Stimulated activated memory B cell treated with anti-CD40 and anti-IgM and Interleukin-4, amounts not matched to agents 10 μg/mL and 1 μg/mL and 100 μg/mL, for 72 hours (primary cell): ENCODE measurements around the gene USP5.

Source experiments
- ATAC-seq: fragments of 150-1000 bp; cut with Tn5 transposase; 2 replicates; pipeline ENCODE4 v1.10.0; 2021
- H3K27ac Mint-ChIP-seq: one replicate; pipeline ENCODE4 v1.8.0; 2022; ENCODE audit warnings: mild to moderate bottlenecking, mixed read lengths
- H3K27me3 Mint-ChIP-seq: one replicate; pipeline ENCODE4 v1.8.0; 2022; ENCODE audit warnings: mixed read lengths
- H3K36me3 Mint-ChIP-seq: one replicate; pipeline ENCODE4 v1.8.0; 2022; ENCODE audit warnings: mixed read lengths
- H3K4me1 Mint-ChIP-seq: one replicate; pipeline ENCODE4 v1.8.0; 2022; ENCODE audit warnings: mixed read lengths
- H3K4me3 Mint-ChIP-seq: one replicate; pipeline ENCODE4 v1.8.0; 2022; ENCODE audit warnings: mild to moderate bottlenecking, moderate library complexity, mixed read lengths
- H3K9me3 Mint-ChIP-seq: one replicate; pipeline ENCODE4 v1.8.0; 2022; ENCODE audit warnings: mixed read lengths

USP5 gene

GRCh38 chr12:6831450-6831995 is 20.4 kb upstream of the USP5 start:
- no peak overlapping the region for H3K27ac Mint-ChIP-seq
- peaks cover 56% of the 10 kb centered on the region for H3K27me3 Mint-ChIP-seq
- no peaks in the 10 kb centered on the region for H3K36me3 Mint-ChIP-seq
- no peak overlapping the region for H3K4me3 Mint-ChIP-seq
- no peaks in the 10 kb centered on the region for H3K9me3 Mint-ChIP-seq
- ATAC-seq, result no peak
- H3K4me1 Mint-ChIP-seq, result peaks cover 34% of the 10 kb centered on the region

- H3K36me3 Mint-ChIP-seq, result no peaks in the 10 kb centered on the region
- H3K27ac Mint-ChIP-seq, result no peak overlapping the region
- H3K4me3 Mint-ChIP-seq, result no peak overlapping the region
- peaks cover 32% of the 10 kb centered on the region for H3K4me1 Mint-ChIP-seq
- H3K9me3 Mint-ChIP-seq, result no peaks in the 10 kb centered on the region
- ATAC-seq, result no peak
- peaks cover 50% of the 10 kb centered on the region for H3K27me3 Mint-ChIP-seq
Observed at GRCh38 chr12:6832125-6832524, 19.8 kb upstream of the USP5 start.

GRCh38 chr12:6833189-6833890 is 18.6 kb upstream of the USP5 start:
- no peaks in the 10 kb centered on the region for H3K9me3 Mint-ChIP-seq
- peaks cover 21% of the 10 kb centered on the region for H3K4me1 Mint-ChIP-seq
- H3K27ac Mint-ChIP-seq, result no peak overlapping the region
- H3K36me3 Mint-ChIP-seq, result no peaks in the 10 kb centered on the region
- ATAC-seq, result no peak
- peaks cover 38% of the 10 kb centered on the region for H3K27me3 Mint-ChIP-seq
- H3K4me3 Mint-ChIP-seq, result no peak overlapping the region

- Mint-ChIP-seq H3K4me3 (no peak overlapping the region), H3K4me1 (peaks cover 21% of the 10 kb centered on the region), H3K36me3 (no peaks in the 10 kb centered on the region), H3K27me3 (peaks cover 30% of the 10 kb centered on the region), H3K27ac (no peak overlapping the region), H3K9me3 (no peaks in the 10 kb centered on the region)
- ATAC-seq, result no peak
Observed at GRCh38 chr12:6834254-6834653, 17.7 kb upstream of the USP5 start.

GRCh38 chr12:6834873-6835272 is 17.1 kb upstream of the USP5 start:
- Mint-ChIP-seq H3K27ac (no peak overlapping the region), H3K4me1 (peaks cover 22% of the 10 kb centered on the region), H3K4me3 (no peak overlapping the region), H3K36me3 (no peaks in the 10 kb centered on the region), H3K27me3 (peaks cover 24% of the 10 kb centered on the region), H3K9me3 (no peaks in the 10 kb centered on the region)
- ATAC-seq, result no peak

GRCh38 chr12:6836851-6837250 is 15.1 kb upstream of the USP5 start:
- H3K27ac Mint-ChIP-seq, result no peak overlapping the region
- peaks cover 30% of the 10 kb centered on the region for H3K4me1 Mint-ChIP-seq
- H3K27me3 Mint-ChIP-seq, result peaks cover 4% of the 10 kb centered on the region
- no peak overlapping the region for H3K4me3 Mint-ChIP-seq
- no peaks in the 10 kb centered on the region for H3K9me3 Mint-ChIP-seq
- H3K36me3 Mint-ChIP-seq, result no peaks in the 10 kb centered on the region
- ATAC-seq, result no peak

- H3K4me1 Mint-ChIP-seq, result peaks cover 30% of the 10 kb centered on the region
- H3K9me3 Mint-ChIP-seq, result no peaks in the 10 kb centered on the region
- no peak overlapping the region for H3K27ac Mint-ChIP-seq
- H3K4me3 Mint-ChIP-seq, result no peak overlapping the region
- no peaks in the 10 kb centered on the region for H3K27me3 Mint-ChIP-seq
- no peak for ATAC-seq
- H3K36me3 Mint-ChIP-seq, result no peaks in the 10 kb centered on the region
Observed at GRCh38 chr12:6837370-6838060, 14.4 kb upstream of the USP5 start.

GRCh38 chr12:6838854-6839253 is 13.1 kb upstream of the USP5 start:
- Mint-ChIP-seq H3K27ac (no peak overlapping the region), H3K36me3 (no peaks in the 10 kb centered on the region), H3K9me3 (no peaks in the 10 kb centered on the region), H3K4me3 (no peak overlapping the region), H3K4me1 (peaks cover 34% of the 10 kb centered on the region), H3K27me3 (no peaks in the 10 kb centered on the region)
- no peak for ATAC-seq

GRCh38 chr12:6839482-6840201 is 12.3 kb upstream of the USP5 start:
- no peaks in the 10 kb centered on the region for H3K36me3 Mint-ChIP-seq
- no peaks in the 10 kb centered on the region for H3K27me3 Mint-ChIP-seq
- no peak overlapping the region for H3K4me3 Mint-ChIP-seq
- H3K27ac Mint-ChIP-seq, result peak overlapping the region; percentile 55
- H3K9me3 Mint-ChIP-seq, result no peaks in the 10 kb centered on the region
- ATAC-seq, result peak; percentile 80
- peaks cover 34% of the 10 kb centered on the region for H3K4me1 Mint-ChIP-seq

- peak; percentile 5 for ATAC-seq
- no peaks in the 10 kb centered on the region for H3K36me3 Mint-ChIP-seq
- H3K4me3 Mint-ChIP-seq, result no peak overlapping the region
- peaks cover 33% of the 10 kb centered on the region for H3K4me1 Mint-ChIP-seq
- peak overlapping the region; percentile 55 for H3K27ac Mint-ChIP-seq
- H3K9me3 Mint-ChIP-seq, result no peaks in the 10 kb centered on the region
- H3K27me3 Mint-ChIP-seq, result no peaks in the 10 kb centered on the region
Observed at GRCh38 chr12:6840330-6840729, 11.6 kb upstream of the USP5 start.

- peak within 1 kb of the TSS; percentile 55 for H3K27ac Mint-ChIP-seq
- H3K4me3 Mint-ChIP-seq, result no peak within 1 kb of the TSS
- H3K36me3 Mint-ChIP-seq, result no peaks in the 10 kb centered on the region
- no peaks in the 10 kb centered on the region for H3K9me3 Mint-ChIP-seq
- no peak for ATAC-seq
- peaks cover 27% of the 10 kb centered on the region for H3K4me1 Mint-ChIP-seq
- no peaks in the 10 kb centered on the region for H3K27me3 Mint-ChIP-seq
Observed at GRCh38 chr12:6840761-6841515, 11.0 kb upstream of the USP5 start, which contains the start of gene GNB3. GNB3 (plus strand) TSS chr12:6840925; CDS start chr12:6841288, 363 bp downstream.

- Mint-ChIP-seq H3K27ac (no peak overlapping the region), H3K36me3 (no peaks in the 10 kb centered on the region), H3K27me3 (no peaks in the 10 kb centered on the region), H3K9me3 (no peaks in the 10 kb centered on the region), H3K4me3 (no peak overlapping the region), H3K4me1 (peaks cover 24% of the 10 kb centered on the region)
- no peak for ATAC-seq
Observed at GRCh38 chr12:6842075-6842474, 9.9 kb upstream of the USP5 start.

- Mint-ChIP-seq H3K9me3 (no peaks in the 10 kb centered on the region), H3K4me1 (peaks cover 34% of the 10 kb centered on the region), H3K4me3 (no peak overlapping the region), H3K27ac (no peak overlapping the region), H3K36me3 (no peaks in the 10 kb centered on the region), H3K27me3 (no peaks in the 10 kb centered on the region)
- no peak for ATAC-seq
Observed at GRCh38 chr12:6843118-6843902, 8.6 kb upstream of the USP5 start.

- ATAC-seq, result no peak
- Mint-ChIP-seq H3K36me3 (no peaks in the 10 kb centered on the region), H3K27ac (no peak overlapping the region), H3K27me3 (no peaks in the 10 kb centered on the region), H3K4me1 (peaks cover 37% of the 10 kb centered on the region), H3K4me3 (no peak overlapping the region), H3K9me3 (no peaks in the 10 kb centered on the region)
Observed at GRCh38 chr12:6845395-6845794, 6.6 kb upstream of the USP5 start.
